A673 (cell line): ENCODE data around the gene ITPR1. TPM values are rescaled to one million over a fixed set of nuclear protein-coding genes. Genes with fewer than 3 reads are reported as not detected.

Experiments used
- BruUV-seq: library from RNA; stranded (reverse); fragments of 400-500 nt; replicated peaks from 2 replicates; lab custom pipeline; 2021; lab: Mats Ljungman, UMichigan
- CTCF ChIA-PET: fragments of 300-600 bp; sonication (Branson Sonifier 250); formaldehyde crosslinking; loops from one replicate; lab custom pipeline; 2022; ENCODE audit warnings: antibody characterized with exemption; lab: Charles Lee
- POLR2A ChIA-PET: fragments of 300-600 bp; sonication (Branson Sonifier 250); formaldehyde crosslinking; loops from one replicate; lab custom pipeline; 2022; ENCODE audit warnings: antibody characterized with exemption; ENCODE audit not compliant: low non-redundant PET; lab: Charles Lee
- DNase-seq: peaks from one replicate; pipeline ENCODE4 v3.0.0-alpha.2; 2015; ENCODE audit warnings: low spot score
- H3K27ac ChIP-seq: fragments of 200-600 bp; sonication (generic); 2 replicates; pipeline ENCODE4 v1.5.1; 2016; ENCODE audit warnings: mixed run types, low read depth, mild to moderate bottlenecking, mixed read lengths, antibody characterized with exemption, low read length; ENCODE audit not compliant: poor library complexity, severe bottlenecking
- H3K27me3 ChIP-seq: fragments of 200-600 bp; sonication (generic); replicated peaks from 2 replicates; pipeline ENCODE4 v1.6.1; 2017; ENCODE audit warnings: mixed run types, low read depth, mild to moderate bottlenecking, mixed read lengths, antibody characterized with exemption, low read length; ENCODE audit not compliant: insufficient read depth, poor library complexity
- H3K36me3 ChIP-seq: fragments of 200-600 bp; sonication (generic); 2 replicates; pipeline ENCODE4 v1.6.1; 2016; ENCODE audit warnings: mixed run types, mild to moderate bottlenecking, mixed read lengths, antibody characterized with exemption, low read length; ENCODE audit not compliant: insufficient read depth, poor library complexity, severe bottlenecking
- H3K4me1 ChIP-seq: fragments of 200-600 bp; sonication (generic); 2 replicates; pipeline ENCODE4 v1.6.1; 2017; ENCODE audit warnings: mixed run types, mild to moderate bottlenecking, mixed read lengths, antibody characterized with exemption, low read length; ENCODE audit not compliant: insufficient read depth, poor library complexity, severe bottlenecking
- H3K4me3 ChIP-seq: fragments of 200-600 bp; sonication (generic); 2 replicates; pipeline ENCODE4 v1.5.1; 2016; ENCODE audit warnings: low read depth, mixed run types, mild to moderate bottlenecking, mixed read lengths, low read length; ENCODE audit not compliant: poor library complexity, severe bottlenecking
- H3K9me3 ChIP-seq: fragments of 200-600 bp; sonication (generic); 2 replicates; pipeline ENCODE4 v1.6.1; 2016; ENCODE audit warnings: mixed run types, low read depth, mild to moderate bottlenecking, mixed read lengths, antibody characterized with exemption, low read length; ENCODE audit not compliant: poor library complexity, severe bottlenecking
- EZH2 ChIP-seq: fragments of 200-600 bp; sonication (generic); IDR thresholded peaks from 2 replicates; pipeline ENCODE4 v1.6.1; 2017; ENCODE audit warnings: borderline replicate concordance, low read depth, mild to moderate bottlenecking, mixed read lengths, antibody characterized with exemption, low read length; ENCODE audit not compliant: poor library complexity, severe bottlenecking
- intact Hi-C: fragments of 100-400 bp; cut with micrococcal nuclease; formaldehyde crosslinking; loops from one replicate; pipeline ENCODE4 v1.10.0; 2022; ENCODE audit not compliant: unreplicated experiment
- total RNA-seq: library from RNA; stranded (reverse); gene quantifications from 2 replicates; pipeline ENCODE4 v1.2.3, GENCODE V29; 2021
- TF ChIP-seq, protein P1 (sequence below): fragments of 300-800, 200-600 bp; sonication (generic); conservative IDR thresholded peaks from 2 replicates; pipeline ENCODE4 v1.5.1; 2017; ENCODE audit warnings: low read depth, mild to moderate bottlenecking, antibody characterized with exemption, low read length, moderate library complexity, mixed read lengths

ITPR1 gene
- total RNA-seq, 1 experiment from 2014 or later = 8.6 TPM

- no peaks in the 10 kb centered on the region for H3K4me1 ChIP-seq
- H3K4me3 ChIP-seq = no peak overlapping the region
- no peak for DNase-seq
- TF ChIP-seq, protein P1, sequence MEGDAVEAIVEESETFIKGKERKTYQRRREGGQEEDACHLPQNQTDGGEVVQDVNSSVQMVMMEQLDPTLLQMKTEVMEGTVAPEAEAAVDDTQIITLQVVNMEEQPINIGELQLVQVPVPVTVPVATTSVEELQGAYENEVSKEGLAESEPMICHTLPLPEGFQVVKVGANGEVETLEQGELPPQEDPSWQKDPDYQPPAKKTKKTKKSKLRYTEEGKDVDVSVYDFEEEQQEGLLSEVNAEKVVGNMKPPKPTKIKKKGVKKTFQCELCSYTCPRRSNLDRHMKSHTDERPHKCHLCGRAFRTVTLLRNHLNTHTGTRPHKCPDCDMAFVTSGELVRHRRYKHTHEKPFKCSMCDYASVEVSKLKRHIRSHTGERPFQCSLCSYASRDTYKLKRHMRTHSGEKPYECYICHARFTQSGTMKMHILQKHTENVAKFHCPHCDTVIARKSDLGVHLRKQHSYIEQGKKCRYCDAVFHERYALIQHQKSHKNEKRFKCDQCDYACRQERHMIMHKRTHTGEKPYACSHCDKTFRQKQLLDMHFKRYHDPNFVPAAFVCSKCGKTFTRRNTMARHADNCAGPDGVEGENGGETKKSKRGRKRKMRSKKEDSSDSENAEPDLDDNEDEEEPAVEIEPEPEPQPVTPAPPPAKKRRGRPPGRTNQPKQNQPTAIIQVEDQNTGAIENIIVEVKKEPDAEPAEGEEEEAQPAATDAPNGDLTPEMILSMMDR = no peak
- no peak for TF ChIP-seq EZH2
- H3K27me3 ChIP-seq = no peaks in the 10 kb centered on the region
- POLR2A ChIA-PET = no interaction called here
- no peaks in the 10 kb centered on the region for H3K9me3 ChIP-seq
- intact Hi-C loops = no loop called here
- CTCF ChIA-PET = no interaction called here
- H3K36me3 ChIP-seq = no peaks in the 10 kb centered on the region
- no peak overlapping the region for H3K27ac ChIP-seq
- no TSS peak for BruUV-seq
Measured at GRCh38 chr3:4529876-4530588, 36.9 kb downstream of the ITPR1 start.

GRCh38 chr3:4531478-4532025 lies 38.4 kb downstream of the ITPR1 start:
- H3K27ac ChIP-seq = no peak overlapping the region
- no peaks in the 10 kb centered on the region for H3K36me3 ChIP-seq
- DNase-seq = no peak
- intact Hi-C loops = no loop called here
- POLR2A ChIA-PET = no interaction called here
- BruUV-seq = no TSS peak
- no peaks in the 10 kb centered on the region for H3K27me3 ChIP-seq
- no peaks in the 10 kb centered on the region for H3K4me1 ChIP-seq
- TF ChIP-seq, protein P1 = no peak
- no peak for TF ChIP-seq EZH2
- CTCF ChIA-PET = no interaction called here
- no peak overlapping the region for H3K4me3 ChIP-seq
- H3K9me3 ChIP-seq = no peaks in the 10 kb centered on the region

DNA sequence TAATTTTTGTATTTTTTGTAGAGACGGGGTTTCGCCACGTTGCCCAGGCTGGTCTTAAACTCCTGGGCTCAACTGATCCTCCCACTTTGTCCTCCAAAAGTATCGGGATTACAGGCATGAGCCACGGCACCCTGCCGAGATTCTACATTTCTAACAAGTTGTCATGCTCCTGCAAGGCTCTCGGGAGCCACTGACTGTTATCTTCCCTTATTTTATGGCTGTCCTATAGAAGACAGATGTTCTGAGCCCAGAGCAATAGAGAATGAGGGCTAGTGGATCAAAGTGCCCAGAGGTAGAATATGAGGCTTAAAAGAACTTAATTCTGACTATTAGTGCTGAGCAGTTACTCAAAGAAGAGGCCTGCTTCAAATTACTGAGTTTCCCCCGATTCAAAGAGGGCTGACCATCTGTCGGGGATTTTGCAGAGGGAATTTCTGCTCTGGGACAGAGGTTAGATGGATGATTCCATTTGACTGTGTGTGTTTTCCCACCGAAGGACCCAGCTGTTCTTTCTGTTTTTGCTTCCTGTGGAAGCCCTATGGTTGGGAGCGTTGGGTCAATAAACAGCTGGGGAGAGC lies 39.5 kb downstream of the ITPR1 start:
- H3K4me3 ChIP-seq = no peak overlapping the region
- ChIA-PET POLR2A (no interaction called here), CTCF (no interaction called here)
- no peaks in the 10 kb centered on the region for H3K27me3 ChIP-seq
- intact Hi-C loops = no loop called here
- no TSS peak for BruUV-seq
- H3K27ac ChIP-seq = no peak overlapping the region
- H3K36me3 ChIP-seq = no peaks in the 10 kb centered on the region
- no peaks in the 10 kb centered on the region for H3K9me3 ChIP-seq
- no peaks in the 10 kb centered on the region for H3K4me1 ChIP-seq
- DNase-seq = no peak
- no peak for TF ChIP-seq EZH2
- TF ChIP-seq, protein P1 = no peak
